ENCODE results near the gene ERI2.
"Not testable (repeated sequence)": the region's sequence is repeated elsewhere in the genome, so short reads cannot be mapped to it uniquely, and the experiment has no call there.

The ERI2 gene

DNA sequence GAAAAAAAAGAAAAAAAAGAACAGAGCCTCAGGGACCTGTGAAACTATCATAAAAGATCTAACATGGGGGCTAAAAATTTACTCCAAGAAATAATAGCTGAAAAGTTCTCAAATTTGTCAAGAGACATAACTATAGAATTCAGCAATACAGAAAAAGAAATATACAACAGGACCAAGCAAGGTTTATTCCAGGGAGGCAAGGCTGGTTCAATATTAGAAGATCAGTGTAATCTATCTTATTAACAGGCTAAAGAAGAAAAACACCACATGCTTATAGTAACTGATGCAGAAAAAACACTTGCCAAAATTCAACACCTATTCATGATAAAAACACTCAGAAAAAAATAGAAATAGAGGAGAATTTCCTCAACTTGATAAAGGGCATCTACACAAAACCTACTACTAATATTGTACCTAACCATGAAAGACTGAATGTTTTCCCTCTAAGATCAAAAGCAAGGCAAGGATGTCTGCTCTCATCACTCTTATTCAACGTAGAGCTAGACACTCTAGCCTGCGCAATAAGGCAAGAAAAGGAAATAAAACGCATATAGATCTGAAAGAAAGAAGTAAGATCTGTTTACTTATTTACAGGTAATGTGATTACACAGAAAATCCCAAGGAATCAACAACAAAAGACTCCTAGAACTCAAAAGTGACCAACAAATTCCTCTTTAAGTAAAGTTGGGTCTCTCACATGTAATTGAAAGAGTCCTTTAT is 43.7 kb downstream of the ERI2 start:
- no peak for DNase-seq

DNA sequence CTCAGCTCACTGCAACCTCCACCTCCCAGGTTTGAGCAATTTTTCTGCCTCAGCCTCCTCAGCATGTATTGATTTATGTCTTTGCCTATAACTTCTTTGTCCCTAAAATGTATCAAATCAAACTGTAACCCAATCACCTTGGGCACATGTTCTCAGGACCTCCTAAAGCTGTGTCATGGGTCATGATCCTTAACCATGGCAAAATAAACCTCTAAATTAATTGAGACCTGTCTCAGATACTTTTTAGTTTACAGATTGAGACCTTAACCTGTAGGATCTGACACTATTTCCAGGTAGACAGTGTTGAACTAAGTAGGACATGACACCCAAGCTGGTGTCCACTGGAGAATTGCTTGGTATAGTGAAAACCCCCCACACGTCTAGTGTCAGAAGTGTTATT is 45.1 kb downstream of the ERI2 start:
- DNase-seq, result no peak

DNA sequence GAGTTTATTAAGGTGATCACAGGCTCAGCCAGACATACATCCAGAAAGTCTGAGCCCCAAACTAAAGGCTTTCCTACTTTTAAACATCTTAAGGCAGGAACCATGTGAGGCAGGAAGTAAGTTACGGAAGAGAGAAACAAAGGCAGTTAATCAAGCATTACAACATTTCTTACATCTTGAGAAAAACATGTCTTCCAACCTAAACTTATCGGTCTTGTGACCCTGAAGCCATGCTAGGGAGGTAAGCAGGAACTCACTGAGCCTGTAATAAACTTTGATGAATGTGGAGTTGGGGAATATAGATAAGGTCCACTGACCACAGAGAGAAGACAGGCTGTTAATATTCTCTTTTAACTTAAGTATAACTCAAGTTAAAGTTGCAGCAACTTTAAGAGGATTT is 45.9 kb downstream of the ERI2 start:
- DNase-seq, result no peak

DNA sequence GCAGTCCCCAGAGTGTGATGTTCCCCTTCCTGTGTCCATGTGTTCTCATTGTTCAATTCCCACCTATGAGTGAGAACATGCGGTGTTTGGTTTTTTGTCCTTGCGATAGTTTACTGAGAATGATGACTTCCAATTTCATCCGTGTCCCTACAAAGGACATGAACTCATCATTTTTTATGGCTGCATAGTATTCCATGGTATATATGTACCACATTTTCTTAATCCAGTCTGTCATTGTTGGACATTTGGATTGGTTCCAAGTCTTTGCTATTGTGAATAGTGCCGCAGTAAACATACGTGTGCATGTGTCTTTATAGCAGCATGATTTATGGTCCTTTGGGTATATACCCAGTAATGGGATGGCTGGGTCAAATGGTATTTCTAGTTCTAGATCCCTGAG is 50.5 kb downstream of the ERI2 start:
- DNase-seq, result not testable (repeated sequence)

DNA sequence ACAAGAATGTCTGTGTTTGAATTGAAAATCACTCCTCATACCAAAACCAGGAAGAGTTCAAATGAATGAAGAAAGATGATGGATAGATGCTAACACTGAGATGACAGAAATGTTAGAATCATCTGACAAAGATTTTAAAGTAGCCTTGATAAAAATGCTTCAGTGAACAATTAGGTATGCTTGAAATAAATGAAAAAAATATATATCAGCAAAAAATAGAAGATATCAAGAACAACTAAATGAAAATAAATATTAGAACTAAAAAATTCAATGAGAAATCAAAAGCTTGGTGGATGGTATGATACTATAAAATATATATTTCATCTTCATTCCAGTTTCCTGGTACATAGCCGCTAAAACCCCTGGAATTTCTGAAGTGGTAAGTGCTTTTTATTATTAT is 51.0 kb downstream of the ERI2 start:
- DNase-seq, result no peak

DNA sequence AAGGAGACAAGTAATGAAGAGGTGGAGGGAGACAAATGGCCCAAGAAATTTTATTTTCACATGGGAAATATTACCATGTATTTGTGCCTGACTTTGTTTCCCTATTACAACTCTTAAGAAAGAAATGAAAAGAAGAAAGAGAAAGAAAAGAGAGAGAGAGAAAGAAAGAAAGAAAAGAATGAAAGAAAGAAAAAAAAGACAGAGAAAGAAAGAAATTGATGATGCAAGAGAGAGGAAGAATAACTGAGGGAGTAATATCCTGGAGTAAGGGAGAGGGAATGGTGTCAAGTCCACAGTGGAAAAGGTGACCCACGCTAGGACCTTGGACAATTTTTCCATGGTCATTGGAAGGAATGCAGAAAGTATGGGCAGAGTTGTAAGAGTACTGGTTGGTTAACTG is 52.5 kb downstream of the ERI2 start:
- no peak for DNase-seq

DNA sequence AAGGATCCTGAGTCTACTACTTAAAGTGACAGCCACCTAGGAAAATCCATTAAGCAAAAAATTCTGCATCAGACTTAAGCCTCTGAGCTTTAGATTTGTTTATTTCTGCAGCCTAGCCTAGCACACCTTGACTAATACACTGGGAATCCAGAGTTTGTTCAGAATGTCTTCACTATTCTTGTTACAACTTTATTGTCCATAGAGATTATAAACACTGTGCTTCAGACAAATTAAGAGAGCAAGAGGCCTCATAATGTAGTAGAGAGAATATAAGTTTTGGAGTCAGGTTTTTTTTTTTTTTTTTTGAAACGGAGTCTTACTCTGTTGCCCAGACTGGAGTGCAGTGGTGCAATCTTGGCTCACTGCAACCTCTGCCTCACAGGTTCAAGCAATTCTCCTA is 55.7 kb downstream of the ERI2 start:
- DNase-seq, result no peak

DNA sequence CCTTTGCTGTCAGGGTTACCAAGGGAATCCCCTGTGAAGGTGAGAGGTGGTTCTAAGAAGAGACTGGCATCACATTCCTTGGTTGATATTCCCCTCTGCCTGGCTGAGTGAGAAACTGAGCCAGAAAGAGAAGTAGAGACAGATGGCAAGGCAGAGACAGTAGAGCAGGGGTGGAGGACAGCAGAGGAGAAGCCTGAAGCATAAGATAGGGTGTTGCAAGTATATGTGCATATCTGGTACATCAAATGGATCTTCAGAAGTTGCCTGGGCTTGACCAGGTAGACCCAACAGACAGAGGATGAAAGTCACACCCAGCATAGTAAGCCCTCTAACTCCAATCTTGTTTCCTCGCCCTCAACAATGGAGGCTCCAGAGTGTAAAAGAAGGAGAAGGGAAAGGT is 56.8 kb downstream of the ERI2 start:
- DNase-seq, result no peak

DNA sequence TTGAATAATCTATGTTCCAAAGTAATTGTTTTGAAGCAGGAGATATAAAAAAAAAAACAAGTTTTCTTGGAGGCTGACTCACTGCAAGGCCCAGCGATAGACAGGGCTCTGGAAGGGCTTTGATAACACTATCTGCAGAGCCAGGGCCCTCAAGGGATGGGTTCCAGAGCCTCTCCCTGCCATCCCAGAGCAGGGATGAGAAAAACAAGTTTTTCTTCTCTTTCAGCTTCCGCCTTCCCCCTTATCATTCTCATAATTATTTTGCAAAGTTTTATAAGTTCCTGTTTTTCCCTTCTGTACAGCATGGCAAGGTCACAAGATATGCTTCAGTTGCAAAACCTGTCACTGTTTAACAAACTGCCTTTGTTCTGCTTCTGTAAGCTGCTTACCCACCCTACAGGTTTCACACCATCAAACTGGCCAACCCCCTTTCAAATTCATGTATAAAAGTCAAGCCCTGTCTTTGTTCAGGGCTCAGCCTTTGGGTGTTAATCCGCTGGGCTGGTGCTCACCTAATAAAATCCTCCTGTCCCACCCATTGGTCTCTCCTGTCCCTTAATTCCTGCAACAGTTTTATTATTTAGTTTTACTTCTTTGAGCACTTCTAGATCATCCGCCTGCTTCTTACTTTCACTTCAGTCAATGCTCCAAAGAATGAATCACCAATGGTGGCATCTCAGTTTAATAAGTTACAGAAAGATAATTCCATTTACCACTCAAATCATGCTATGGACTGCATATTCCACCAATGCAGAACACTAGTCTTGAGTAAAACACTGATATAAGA is 59.0 kb downstream of the ERI2 start:
- DNase-seq, result no peak

DNA sequence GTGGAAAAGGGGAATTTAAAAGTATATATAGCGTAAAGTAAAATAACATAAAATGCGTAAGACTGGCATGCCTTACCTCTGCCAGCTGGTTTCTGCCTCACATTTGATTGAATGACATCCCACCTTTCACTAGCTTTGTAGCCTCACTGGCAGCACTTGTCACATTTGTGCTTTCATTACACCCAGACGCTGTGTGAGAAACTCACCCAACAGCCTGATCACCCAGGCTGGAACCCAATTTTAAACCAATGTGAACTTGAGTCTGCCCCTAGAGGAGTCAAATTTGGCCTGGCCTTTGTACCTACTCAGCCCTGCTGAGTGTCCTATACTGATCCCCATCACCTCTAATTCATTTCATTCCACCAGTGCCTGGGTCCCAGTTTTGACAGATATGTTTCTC is 59.8 kb downstream of the ERI2 start:
- no peak for DNase-seq
